HepG2 (cell line): ENCODE results near the gene LRRC8C. TPM values are rescaled to one million over a fixed set of nuclear protein-coding genes. Genes with fewer than 3 reads are reported as not detected.

Experiments used
- ATAC-seq: fragments of 200-7000 bp; cut with Tn5 transposase; 3 replicates; pipeline ENCODE4 v1.9.1; 2020; ENCODE audit warnings: mild to moderate bottlenecking, moderate library complexity
- BruUV-seq: library from RNA; stranded (reverse); fragments of 400-500 nt; replicated peaks from 2 replicates; lab custom pipeline; 2021; lab: Mats Ljungman, UMichigan
- CTCF ChIA-PET: fragments of 300-600 bp; formaldehyde crosslinking; extraction: SDS; loops from one replicate; lab custom pipeline; 2021; ENCODE audit warnings: low total read pairs, inconsistent platforms, low intra/inter-chr PET ratio; lab: Yijun Ruan, JAX
- POLR2A ChIA-PET: fragments of 350-600 bp; sonication (Branson Sonifier 250); formaldehyde crosslinking; loops from one replicate; lab custom pipeline; 2020; ENCODE audit warnings: antibody characterized with exemption, inconsistent platforms; lab: Yijun Ruan, JAX
- DNase-seq: peaks from one replicate; pipeline ENCODE4 v3.0.0-alpha.2; 2015; ENCODE audit warnings: low spot score
- FAIRE-seq: peaks from 3 replicates; lab custom pipeline; 2011; peaks lifted over from hg19 to GRCh38; lab: Jason Lieb, UNC
- H2AFZ ChIP-seq: one replicate; pipeline ENCODE4 v1.6.1; 2011; ENCODE audit warnings: low read length, inconsistent platforms
- H3K27ac ChIP-seq: fragments of 300-600 bp; 3 replicates; pipeline ENCODE4 v1.8.0; 2011; ENCODE audit warnings: mixed run types, mild to moderate bottlenecking, mixed read lengths, low read length, inconsistent platforms; ENCODE audit not compliant: insufficient read depth; ENCODE audit errors: extremely low read length
- H3K27me3 ChIP-seq, 2 experiments: fragments of 200-600 bp in 1 of 2; 2 replicates in 1 of 2; 3 replicates in 1 of 2; pipeline versions ENCODE4 v1.6.0 to v1.8.0; 2011; ENCODE audit warnings: low read length in 2 of 2, mild to moderate bottlenecking in 2 of 2, moderate library complexity in 2 of 2, inconsistent platforms in 1 of 2; ENCODE audit not compliant: insufficient read depth in 2 of 2, control insufficient read depth in 1 of 2
- H3K36me3 ChIP-seq, 2 experiments: fragments of 200-600 bp in 1 of 2; replicated peaks in 1 of 2; 2 replicates in 1 of 2; 3 replicates in 1 of 2; pipeline versions ENCODE4 v1.5.1 to v1.8.0; 2011; ENCODE audit warnings: low read length in 2 of 2, inconsistent platforms in 1 of 2; ENCODE audit not compliant: insufficient read depth in 2 of 2, control insufficient read depth in 1 of 2
- H3K4me1 ChIP-seq: 2 replicates; pipeline ENCODE4 v1.5.1; 2012; ENCODE audit warnings: low read length, inconsistent platforms; ENCODE audit not compliant: insufficient read depth
- H3K4me2 ChIP-seq: 2 replicates; pipeline ENCODE4 v1.6.0; 2011; ENCODE audit warnings: low read depth, low read length, inconsistent platforms
- H3K4me3 ChIP-seq, 3 experiments: fragments of 200-600 bp in 1 of 3; sonication (generic), shearing (Covaris generic) in 1 of 3; replicated peaks in 1 of 3; 2 replicates each; pipeline ENCODE4 v1.5.1; 2011 to 2016; ENCODE audit warnings: low read length in 3 of 3, inconsistent platforms in 2 of 3, low read depth in 2 of 3, mild to moderate bottlenecking in 2 of 3, control low read depth in 1 of 3, mixed read lengths in 1 of 3; ENCODE audit not compliant: insufficient read depth in 1 of 3
- H3K79me2 ChIP-seq: one replicate; pipeline ENCODE4 v1.6.1; 2011; ENCODE audit warnings: low read length, inconsistent platforms; ENCODE audit not compliant: insufficient read depth
- H3K9ac ChIP-seq: 2 replicates; pipeline ENCODE4 v1.6.0; 2011; ENCODE audit warnings: mild to moderate bottlenecking, low read depth, low read length, inconsistent platforms; ENCODE audit not compliant: insufficient read depth
- H3K9me3 ChIP-seq: 2 replicates; pipeline ENCODE4 v1.5.1; 2012; ENCODE audit warnings: mild to moderate bottlenecking, low read length
- H4K20me1 ChIP-seq: 2 replicates; pipeline ENCODE4 v1.6.0; 2011; ENCODE audit warnings: inconsistent platforms, mild to moderate bottlenecking, low read length, moderate library complexity; ENCODE audit not compliant: insufficient read depth
- KDM3A ChIP-seq: IDR thresholded peaks from 2 replicates; pipeline ENCODE4 v1.6.1; 2018; ENCODE audit warnings: low read depth, missing compliant biosample characterization
- MTF2 ChIP-seq: sonication (generic); formaldehyde crosslinking; IDR thresholded peaks from 2 replicates; pipeline ENCODE4 v1.5.0; 2020; ENCODE audit warnings: missing genetic modification reagents, borderline replicate concordance
- NAIF1 ChIP-seq: sonication (generic); formaldehyde crosslinking; IDR thresholded peaks from 2 replicates; pipeline ENCODE4 v1.5.0; 2020; ENCODE audit warnings: mild to moderate bottlenecking, missing genetic modification reagents, borderline replicate concordance
- SMYD3 ChIP-seq: sonication (generic); formaldehyde crosslinking; IDR thresholded peaks from 2 replicates; pipeline ENCODE4 v1.8.1; 2023; ENCODE audit warnings: mild to moderate bottlenecking, missing genetic modification reagents
- SP2 ChIP-seq: sonication (generic); formaldehyde crosslinking; IDR thresholded peaks from 2 replicates; pipeline ENCODE4 v1.5.1; 2020; ENCODE audit warnings: mild to moderate bottlenecking, missing genetic modification reagents
- SRSF4 ChIP-seq: fragments of 200-400 bp; formaldehyde crosslinking; IDR thresholded peaks from one replicate; pipeline ENCODE4 v1.6.1; 2018; ENCODE audit warnings: mild to moderate bottlenecking, low read depth, low read length, moderate library complexity; ENCODE audit not compliant: poor library complexity, severe bottlenecking
- TAF15 ChIP-seq: fragments of 200-400 bp; formaldehyde crosslinking; IDR thresholded peaks from one replicate; pipeline ENCODE4 v1.6.1; 2018; ENCODE audit warnings: mild to moderate bottlenecking, low read depth, low read length; ENCODE audit not compliant: poor library complexity, severe bottlenecking
- TCF7L2 ChIP-seq: IDR thresholded peaks from 2 replicates; pipeline ENCODE4 v1.6.1; 2011; ENCODE audit warnings: mild to moderate bottlenecking, low read depth, low read length, moderate library complexity
- TOPORS ChIP-seq: sonication (generic); formaldehyde crosslinking; IDR thresholded peaks from 2 replicates; pipeline ENCODE4 v1.8.0; 2023; ENCODE audit warnings: mild to moderate bottlenecking, missing genetic modification reagents
- ZBED4 ChIP-seq: sonication (generic); formaldehyde crosslinking; IDR thresholded peaks from 2 replicates; pipeline ENCODE4 v1.4.0; 2020; ENCODE audit warnings: missing genetic modification reagents, borderline replicate concordance
- ZNF264 ChIP-seq: sonication (generic); formaldehyde crosslinking; IDR thresholded peaks from 2 replicates; pipeline ENCODE4 v1.4.0; 2020; ENCODE audit warnings: missing genetic modification reagents
- ZNF280B ChIP-seq: sonication (generic); formaldehyde crosslinking; IDR thresholded peaks from 2 replicates; pipeline ENCODE4 v1.5.0; 2020; ENCODE audit warnings: missing genetic modification reagents, mild to moderate bottlenecking, borderline replicate concordance
- ZNF282 ChIP-seq: fragments of 450-650 bp; IDR thresholded peaks from 2 replicates; pipeline ENCODE4 v1.6.1; 2018; ENCODE audit not compliant: partially characterized antibody
- ZNF333 ChIP-seq: sonication (generic); formaldehyde crosslinking; IDR thresholded peaks from 2 replicates; pipeline ENCODE4 v1.4.0; 2020; ENCODE audit warnings: mild to moderate bottlenecking, missing genetic modification reagents, borderline replicate concordance
- ZNF550 ChIP-seq: sonication (generic); formaldehyde crosslinking; IDR thresholded peaks from 2 replicates; pipeline ENCODE4 v1.4.0; 2020; ENCODE audit warnings: mild to moderate bottlenecking, missing genetic modification reagents, borderline replicate concordance
- ZNF615 ChIP-seq: sonication (generic); formaldehyde crosslinking; IDR thresholded peaks from 2 replicates; pipeline ENCODE4 v1.5.0; 2020; ENCODE audit warnings: mild to moderate bottlenecking, missing genetic modification reagents, borderline replicate concordance
- ZNF773 ChIP-seq: sonication (generic); formaldehyde crosslinking; IDR thresholded peaks from 2 replicates; pipeline ENCODE4 v1.4.0; 2020; ENCODE audit warnings: missing genetic modification reagents, borderline replicate concordance
- ZSCAN21 ChIP-seq: sonication (generic); formaldehyde crosslinking; IDR thresholded peaks from 2 replicates; pipeline ENCODE4 v1.8.0; 2022; ENCODE audit warnings: mild to moderate bottlenecking, missing genetic modification reagents, moderate library complexity, borderline replicate concordance
- whole genome bisulfite sequencing: methylation state at CpG from one replicate; pipeline ENCODE4 v1.1.6; 2017; ENCODE audit warnings: low lambda C conversion rate; 5-methylcytosine and 5-hydroxymethylcytosine counted together
- in situ Hi-C: cut with HindIII; loops from 2 replicates; pipeline ENCODE4 v1.10.0; 2017; ENCODE audit warnings: low pct_unique_long_range_greater_than_20kb; ENCODE audit not compliant: extremely low pct_ligation_motif_present
- intact Hi-C: fragments of 100-400 bp; cut with micrococcal nuclease; formaldehyde crosslinking; loops from one replicate; pipeline ENCODE4 v1.10.0; 2022; ENCODE audit not compliant: unreplicated experiment
- polyA plus RNA-seq, 8 experiments: library from polyadenylated mRNA; depleted of rRNA in 3 of 8; stranded (reverse) in 7 of 8; unstranded in 1 of 8; fragments of >200 nt; fragmentation: Illumina TruSeq in 4 of 8; extraction: Trizol in 4 of 8; gene quantifications; 2 replicates each; pipeline versions ENCODE4 v1.2.1 to v1.2.3, GENCODE V29; 2011 to 2016; ENCODE audit warnings: low read depth in 4 of 8, missing spikeins in 1 of 8, mixed read lengths in 1 of 8; ENCODE audit not compliant: insufficient read depth in 1 of 8
- total RNA-seq, 5 experiments: library from RNA; depleted of rRNA; stranded (reverse); fragments of >200 nt; fragmentation: Illumina TruSeq; extraction: Trizol; gene quantifications; 2 replicates each; pipeline ENCODE4 v1.2.3, GENCODE V29; 2016; ENCODE audit warnings: low read depth in 1 of 5

LRRC8C gene
- total and polyA plus RNA-seq, 2 of the 13 experiments (the other 11 are each of a cell fraction or from before 2014, with no cell fraction given) = 0.22 to 0.32 TPM

- WGBS = 33% methylated on average over 4 of the region's 4 CpGs
- TF ChIP-seq TOPORS (CRISPR knock-in tag) (no peak), NAIF1 (CRISPR knock-in tag) (no peak), ZNF264 (CRISPR knock-in tag) (no peak), ZNF615 (CRISPR knock-in tag) (no peak), TAF15 (no peak), TCF7L2 (no peak), ZNF333 (CRISPR knock-in tag) (no peak), ZBED4 (CRISPR knock-in tag) (no peak), ZNF550 (CRISPR knock-in tag) (no peak), SP2 (CRISPR knock-in tag) (no peak), SRSF4 (no peak), ZNF773 (CRISPR knock-in tag) (no peak), ZNF282 (no peak), MTF2 (no peak), KDM3A (CRISPR knock-in tag) (no peak), SMYD3 (CRISPR knock-in tag) (no peak), ZSCAN21 (CRISPR knock-in tag) (no peak), ZNF280B (CRISPR knock-in tag) (no peak)
- ChIA-PET POLR2A (interaction anchor here (1.1 to 1.2 kb wide), 2 partner anchors 8 to 920 kb away, joined by 3 to 4 read pairs; partner anchors contain the start of gene PKN2), CTCF (no interaction called here)
- no peak overlapping the region for H3K27ac ChIP-seq
- no TSS peak for BruUV-seq
- in situ Hi-C loops = loop anchor here (10.0 kb wide), 1 partner anchor 89 kb away; no protein-coding TSS in a partner anchor
- H3K27me3 ChIP-seq = no peaks in the 10 kb centered on the region
- H3K9ac ChIP-seq = no peak overlapping the region
- no peak for DNase-seq
- H3K4me3 ChIP-seq = no peak overlapping the region
- H3K36me3 ChIP-seq = no peaks in the 10 kb centered on the region
- intact Hi-C loops = no loop called here
- FAIRE-seq = no peak
- peaks cover 14% of the 10 kb centered on the region for H3K4me1 ChIP-seq
- H2AFZ ChIP-seq = no peak overlapping the region
- no peaks in the 10 kb centered on the region for H3K9me3 ChIP-seq
- no peak overlapping the region for H3K4me2 ChIP-seq
- no peaks in the 10 kb centered on the region for H3K79me2 ChIP-seq
- no peak for ATAC-seq
- no peaks in the 10 kb centered on the region for H4K20me1 ChIP-seq
Observed at GRCh38 chr1:89603651-89604413, 29.1 kb upstream of the LRRC8C start.
